Cardiac muscle cell (in vitro differentiated cells and primary cell): ENCODE data around the gene TRPC6. TPM values are rescaled to one million over a fixed set of nuclear protein-coding genes. Genes with fewer than 3 reads are reported as not detected.

Experiments used
- DNase-seq, 2 donors: peaks; one replicate each; pipeline versions ENCODE4 v3.0.0 to v3.0.0-alpha.2; 2010 to 2017; ENCODE audit warnings: low read depth in 1 of 2, low spot score in 1 of 2
- H3K27ac ChIP-seq: fragments of 200-600 bp; sonication (generic); 2 replicates; pipeline ENCODE4 v1.5.1; 2016
- H3K27me3 ChIP-seq: fragments of 200-600 bp; sonication (generic); 2 replicates; pipeline ENCODE4 v1.6.0; 2016; ENCODE audit warnings: control low read depth
- H3K36me3 ChIP-seq: fragments of 200-600 bp; sonication (generic); 2 replicates; pipeline ENCODE4 v1.5.1; 2016; ENCODE audit warnings: control low read depth
- H3K4me1 ChIP-seq: fragments of 200-600 bp; sonication (generic); 2 replicates; pipeline ENCODE4 v1.8.1; 2017; ENCODE audit warnings: low read depth, mild to moderate bottlenecking, mixed run types
- H3K4me3 ChIP-seq: fragments of 200-600 bp; sonication (generic); 2 replicates; pipeline ENCODE4 v1.5.1; 2016; ENCODE audit warnings: mild to moderate bottlenecking
- H3K9me3 ChIP-seq: fragments of 200-600 bp; sonication (generic); 2 replicates; pipeline ENCODE4 v1.5.1; 2017; ENCODE audit warnings: low read depth, mild to moderate bottlenecking, control low read depth
- CTCF ChIP-seq: IDR thresholded peaks from 2 replicates; pipeline ENCODE4 v1.5.1; 2012; ENCODE audit warnings: low read depth, mild to moderate bottlenecking, low read length
- polyA plus RNA-seq: library from polyadenylated mRNA; unstranded; fragments of >200 nt; fragmentation: Nextera tagmentation; extraction: Ambion mirVana; gene quantifications from 2 replicates; pipeline ENCODE4 v1.2.1, GENCODE V29; 2016
- total RNA-seq: library from RNA; depleted of rRNA; stranded (reverse); fragments of >200 nt; gene quantifications from 2 replicates; pipeline ENCODE4 v1.2.3, GENCODE V29; 2016

TRPC6 gene
- total and polyA plus RNA-seq, 2 experiments from 2014 or later = not detected

GRCh38 chr11:101453682-101454081 lies 130.1 kb downstream of the TRPC6 start:
- no peak overlapping the region for H3K27ac ChIP-seq
- DNase-seq = no peak
- TF ChIP-seq CTCF = no peak

GRCh38 chr11:101448881-101449442 lies 134.8 kb downstream of the TRPC6 start:
- Histone ChIP-seq H3K27me3 (no peaks in the 10 kb centered on the region), H3K4me1 (peaks cover 2% of the 10 kb centered on the region), H3K36me3 (no peaks in the 10 kb centered on the region), H3K4me3 (no peak overlapping the region), H3K27ac (no peak overlapping the region), H3K9me3 (no peaks in the 10 kb centered on the region)
- DNase-seq = no peak
- no peak for TF ChIP-seq CTCF

More at GRCh38 chr11:101453682-101454081, 130.1 kb downstream of the TRPC6 start:
- Histone ChIP-seq H3K4me3 (no peak overlapping the region), H3K27me3 (no peaks in the 10 kb centered on the region), H3K9me3 (no peaks in the 10 kb centered on the region), H3K4me1 (peaks cover 2% of the 10 kb centered on the region), H3K36me3 (no peaks in the 10 kb centered on the region)

GRCh38 chr11:101446726-101447125 lies 137.1 kb downstream of the TRPC6 start:
- Histone ChIP-seq H3K27ac (no peak overlapping the region), H3K9me3 (no peaks in the 10 kb centered on the region), H3K4me1 (no peaks in the 10 kb centered on the region), H3K36me3 (no peaks in the 10 kb centered on the region), H3K27me3 (no peaks in the 10 kb centered on the region), H3K4me3 (no peak overlapping the region)
- TF ChIP-seq CTCF = no peak
- no peak for DNase-seq

GRCh38 chr11:101446238-101446637 lies 137.6 kb downstream of the TRPC6 start:
- no peak for TF ChIP-seq CTCF
- H3K27me3 ChIP-seq = no peaks in the 10 kb centered on the region
- H3K4me3 ChIP-seq = no peak overlapping the region
- peak in 1 of 2 donors; percentile 31 for DNase-seq
- H3K27ac ChIP-seq = no peak overlapping the region
- H3K36me3 ChIP-seq = no peaks in the 10 kb centered on the region
- no peaks in the 10 kb centered on the region for H3K4me1 ChIP-seq
- H3K9me3 ChIP-seq = no peaks in the 10 kb centered on the region

- Histone ChIP-seq H3K4me3 (no peak overlapping the region), H3K36me3 (no peaks in the 10 kb centered on the region), H3K27me3 (no peaks in the 10 kb centered on the region), H3K9me3 (no peaks in the 10 kb centered on the region), H3K27ac (no peak overlapping the region), H3K4me1 (no peaks in the 10 kb centered on the region)
- TF ChIP-seq CTCF = no peak
- DNase-seq = no peak
Observed at GRCh38 chr11:101445761-101446160, 138.0 kb downstream of the TRPC6 start.
